Activated B cell treated with CpG ODN at 0.5 μM for 24 hours (primary cell): ENCODE data around the gene TNK1. TPM values are rescaled to one million over a fixed set of nuclear protein-coding genes. Genes with fewer than 3 reads are reported as not detected.
A peak's percentile ranks its signal among the peaks of the same experiment; 100 is the strongest.

Experiments
- ATAC-seq: fragments of 200-7000 bp; cut with Tn5 transposase; one replicate; pipeline ENCODE4 v1.10.0; 2021; ENCODE audit warnings: low read depth, mild to moderate bottlenecking, moderate library complexity
- CTCF ChIA-PET: fragments of 350-600 bp; sonication (Branson Sonifier 250); formaldehyde crosslinking; loops from one replicate; lab custom pipeline; 2021; ENCODE audit warnings: antibody characterized with exemption; lab: Charles Lee
- POLR2A ChIA-PET: fragments of 350-600 bp; sonication (Branson Sonifier 250); formaldehyde crosslinking; loops from one replicate; lab custom pipeline; 2021; ENCODE audit warnings: antibody characterized with exemption; lab: Charles Lee
- DNase-seq: peaks from one replicate; pipeline ENCODE4 v3.0.0; 2022
- H3K27ac Mint-ChIP-seq: one replicate; pipeline ENCODE4 v1.8.0; 2020; ENCODE audit warnings: mixed read lengths
- H3K27me3 Mint-ChIP-seq: one replicate; pipeline ENCODE4 v1.8.0; 2021; ENCODE audit warnings: mixed read lengths
- H3K36me3 Mint-ChIP-seq: one replicate; pipeline ENCODE4 v1.8.0; 2021; ENCODE audit warnings: low read depth, mixed read lengths
- H3K4me1 Mint-ChIP-seq: one replicate; pipeline ENCODE4 v1.8.0; 2021; ENCODE audit warnings: mixed read lengths
- H3K4me3 Mint-ChIP-seq: one replicate; pipeline ENCODE4 v1.8.0; 2020; ENCODE audit warnings: mild to moderate bottlenecking, mixed read lengths
- H3K9me3 Mint-ChIP-seq: one replicate; pipeline ENCODE4 v1.8.0; 2020; ENCODE audit warnings: mixed read lengths
- intact Hi-C: fragments of 100-400 bp; cut with micrococcal nuclease; formaldehyde crosslinking; loops from one replicate; pipeline ENCODE4 v1.15.1; 2024
- total RNA-seq: library from RNA; stranded (reverse); gene quantifications from 2 replicates; pipeline ENCODE4 v1.2.3, GENCODE V29; 2022
- TF ChIP-seq, protein P1 (sequence below): fragments of 200-600 bp; IDR thresholded peaks from one replicate; pipeline ENCODE4 v1.8.0; 2022; ENCODE audit warnings: antibody characterized with exemption, mild to moderate bottlenecking

The TNK1 gene
- total RNA-seq, 1 donor from 2014 or later, result 5.8 TPM

DNA sequence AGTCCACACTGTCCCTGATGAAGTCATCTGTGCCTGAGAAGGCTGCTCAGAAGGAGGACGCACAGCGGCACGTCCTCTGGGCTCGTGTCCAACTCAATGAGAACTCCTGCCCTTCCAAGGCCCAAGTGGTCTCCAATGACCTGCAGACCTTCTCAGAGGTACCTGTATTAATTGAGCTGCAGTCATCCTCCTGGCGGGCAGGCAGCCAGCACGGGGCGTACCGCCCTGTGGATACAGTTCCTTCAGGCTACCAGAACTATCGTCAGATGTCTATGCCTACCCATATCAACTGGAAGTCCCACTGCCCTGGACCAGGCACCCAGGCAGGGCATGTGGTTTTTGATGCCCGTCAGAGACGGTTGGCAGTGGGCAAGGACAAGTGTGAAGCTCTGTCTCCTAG, 51.4 kb downstream of the TNK1 start:
- no peak overlapping the region for H3K27ac Mint-ChIP-seq
- intact Hi-C loops, result no loop called here

DNA sequence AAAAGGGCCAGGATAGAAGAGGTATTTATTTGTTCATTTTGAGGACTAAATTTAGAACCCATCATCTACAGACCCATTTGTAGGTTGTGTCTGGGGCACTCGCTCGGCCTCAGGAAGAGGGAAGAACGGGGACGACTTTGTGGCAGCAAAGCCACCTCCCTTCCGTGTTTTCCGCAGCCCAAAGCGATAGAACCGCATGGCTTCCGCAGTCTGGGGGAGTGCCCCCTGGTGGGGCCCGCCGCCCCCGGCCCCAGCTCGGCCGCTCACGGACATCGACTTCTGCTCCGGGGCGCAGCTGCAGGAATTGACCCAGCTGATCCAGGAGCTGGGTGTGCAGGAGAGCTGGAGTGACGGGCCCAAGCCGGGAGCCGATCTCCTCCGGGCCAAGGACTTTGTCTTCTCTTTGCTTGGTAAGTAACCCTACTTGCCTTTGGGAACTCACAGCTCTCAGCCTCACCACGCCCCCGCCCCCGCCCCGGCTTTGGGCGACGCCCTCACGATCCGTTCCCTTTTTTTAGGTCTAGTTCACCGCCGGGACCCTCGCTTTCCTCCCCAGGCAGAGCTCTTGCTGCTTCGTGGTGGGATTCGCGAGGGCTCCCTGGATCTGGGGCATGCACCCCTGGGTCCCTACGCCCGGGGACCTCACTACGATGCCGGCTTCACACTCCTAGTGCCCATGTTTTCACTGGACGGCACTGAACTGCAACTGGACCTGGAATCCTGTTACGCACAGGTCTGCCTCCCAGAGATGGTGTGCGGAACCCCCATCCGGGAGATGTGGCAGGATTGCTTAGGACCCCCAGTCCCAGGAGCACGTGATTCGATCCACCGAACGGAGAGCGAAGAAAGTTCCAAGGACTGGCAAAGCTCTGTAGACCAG, 55.0 kb downstream of the TNK1 start:
- CTCF ChIA-PET, result interaction anchor here (0.6 to 3.0 kb wide), 24 partner anchors 9 to 449 kb away, joined by 3 to 31 read pairs (median 5); partner anchors contain the start of genes CHRNB1, SENP3, SLC2A4 and SLC35G6
- Mint-ChIP-seq H3K4me1 (peaks cover 51% of the 10 kb centered on the region), H3K27me3 (peaks cover 18% of the 10 kb centered on the region), H3K36me3 (peaks cover 4% of the 10 kb centered on the region), H3K9me3 (no peaks in the 10 kb centered on the region), H3K27ac (peak overlapping the region; percentile 93), H3K4me3 (peak overlapping the region; percentile 94)
- ATAC-seq (peak; percentile 32), DNase-seq (peak; percentile 66)
- POLR2A ChIA-PET, result interaction anchor here (0.5 to 3.9 kb wide), 32 partner anchors 8 to 390 kb away, joined by 3 to 87 read pairs (median 6); partner anchors contain the start of genes ACAP1, CD68, CHRNB1 and MPDU1
- TF ChIP-seq, protein P1, sequence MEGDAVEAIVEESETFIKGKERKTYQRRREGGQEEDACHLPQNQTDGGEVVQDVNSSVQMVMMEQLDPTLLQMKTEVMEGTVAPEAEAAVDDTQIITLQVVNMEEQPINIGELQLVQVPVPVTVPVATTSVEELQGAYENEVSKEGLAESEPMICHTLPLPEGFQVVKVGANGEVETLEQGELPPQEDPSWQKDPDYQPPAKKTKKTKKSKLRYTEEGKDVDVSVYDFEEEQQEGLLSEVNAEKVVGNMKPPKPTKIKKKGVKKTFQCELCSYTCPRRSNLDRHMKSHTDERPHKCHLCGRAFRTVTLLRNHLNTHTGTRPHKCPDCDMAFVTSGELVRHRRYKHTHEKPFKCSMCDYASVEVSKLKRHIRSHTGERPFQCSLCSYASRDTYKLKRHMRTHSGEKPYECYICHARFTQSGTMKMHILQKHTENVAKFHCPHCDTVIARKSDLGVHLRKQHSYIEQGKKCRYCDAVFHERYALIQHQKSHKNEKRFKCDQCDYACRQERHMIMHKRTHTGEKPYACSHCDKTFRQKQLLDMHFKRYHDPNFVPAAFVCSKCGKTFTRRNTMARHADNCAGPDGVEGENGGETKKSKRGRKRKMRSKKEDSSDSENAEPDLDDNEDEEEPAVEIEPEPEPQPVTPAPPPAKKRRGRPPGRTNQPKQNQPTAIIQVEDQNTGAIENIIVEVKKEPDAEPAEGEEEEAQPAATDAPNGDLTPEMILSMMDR, result no peak
- intact Hi-C loops, result loop anchor here (1.0 to 5.0 kb wide), 15 partner anchors 19 to 389 kb away; partner anchors contain the start of genes NEURL4, PLSCR3, POLR2A and SENP3

More for the DNA sequence above, 51.4 kb downstream of the TNK1 start:
- H3K4me3 Mint-ChIP-seq, result no peak overlapping the region
- peaks cover 1% of the 10 kb centered on the region for H3K36me3 Mint-ChIP-seq
- no peaks in the 10 kb centered on the region for H3K27me3 Mint-ChIP-seq
- no peaks in the 10 kb centered on the region for H3K9me3 Mint-ChIP-seq
- H3K4me1 Mint-ChIP-seq, result peaks cover 20% of the 10 kb centered on the region
- TF ChIP-seq, protein P1, result no peak
- ChIA-PET CTCF (interaction anchor here (0.8 kb wide), 1 partner anchor 152 kb away, joined by 3 read pairs; no protein-coding TSS in a partner anchor), POLR2A (no interaction called here)
- DNase-seq (no peak), ATAC-seq (no peak)

DNA sequence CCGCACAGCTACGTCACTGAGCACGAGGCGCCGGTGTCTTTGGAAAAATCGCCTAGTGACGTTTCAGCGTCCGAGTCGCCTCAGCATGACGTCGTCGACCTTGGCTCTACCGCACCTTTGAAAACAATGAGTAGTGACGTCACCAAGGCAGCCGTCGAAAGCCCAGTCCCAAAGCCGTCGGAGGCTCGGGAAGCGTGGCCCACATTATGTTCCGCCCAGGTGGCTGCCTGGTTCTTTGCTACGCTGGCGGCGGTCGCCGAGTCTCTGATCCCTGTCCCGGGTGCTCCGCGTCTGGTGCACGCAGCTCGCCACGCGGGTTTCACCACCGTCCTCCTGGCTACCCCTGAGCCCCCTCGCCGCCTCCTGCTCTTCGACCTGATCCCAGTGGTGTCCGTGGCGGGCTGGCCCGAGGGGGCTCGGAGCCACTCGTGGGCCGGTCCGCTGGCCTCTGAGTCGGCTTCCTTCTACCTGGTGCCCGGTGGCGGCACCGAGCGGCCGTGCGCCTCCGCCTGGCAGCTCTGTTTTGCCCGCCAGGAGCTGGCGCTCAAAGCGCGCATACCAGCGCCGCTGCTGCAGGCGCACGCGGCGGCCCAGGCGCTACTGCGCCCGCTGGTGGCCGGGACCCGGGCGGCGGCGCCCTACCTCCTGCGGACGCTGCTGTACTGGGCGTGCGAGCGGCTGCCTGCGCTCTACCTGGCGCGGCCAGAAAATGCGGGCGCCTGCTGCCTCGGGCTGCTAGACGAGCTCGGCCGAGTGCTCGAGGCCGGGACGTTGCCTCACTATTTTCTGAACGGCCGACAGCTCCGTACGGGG, 55.9 kb downstream of the TNK1 start:
- Mint-ChIP-seq H3K4me1 (peaks cover 52% of the 10 kb centered on the region), H3K4me3 (peak overlapping the region; percentile 94), H3K27ac (peak overlapping the region; percentile 93), H3K36me3 (peaks cover 4% of the 10 kb centered on the region), H3K9me3 (no peaks in the 10 kb centered on the region), H3K27me3 (peaks cover 21% of the 10 kb centered on the region)
- DNase-seq (peak; percentile 74), ATAC-seq (peak; percentile 53)
- ChIA-PET POLR2A (interaction anchor here (0.9 to 3.9 kb wide), 18 partner anchors 9 to 250 kb away, joined by 3 to 87 read pairs (median 10); partner anchors contain the start of genes ACAP1, CD68, POLR2A and SENP3), CTCF (interaction anchor here (0.8 to 3.0 kb wide), 34 partner anchors 9 to 448 kb away, joined by 3 to 31 read pairs (median 4); partner anchors contain the start of genes CHRNB1, SENP3, SLC2A4 and SLC35G6)
- intact Hi-C loops, result loop anchor here (1.0 to 5.0 kb wide), 3 partner anchors 80 to 389 kb away; no protein-coding TSS in a partner anchor
- TF ChIP-seq, protein P1, result no peak

DNA sequence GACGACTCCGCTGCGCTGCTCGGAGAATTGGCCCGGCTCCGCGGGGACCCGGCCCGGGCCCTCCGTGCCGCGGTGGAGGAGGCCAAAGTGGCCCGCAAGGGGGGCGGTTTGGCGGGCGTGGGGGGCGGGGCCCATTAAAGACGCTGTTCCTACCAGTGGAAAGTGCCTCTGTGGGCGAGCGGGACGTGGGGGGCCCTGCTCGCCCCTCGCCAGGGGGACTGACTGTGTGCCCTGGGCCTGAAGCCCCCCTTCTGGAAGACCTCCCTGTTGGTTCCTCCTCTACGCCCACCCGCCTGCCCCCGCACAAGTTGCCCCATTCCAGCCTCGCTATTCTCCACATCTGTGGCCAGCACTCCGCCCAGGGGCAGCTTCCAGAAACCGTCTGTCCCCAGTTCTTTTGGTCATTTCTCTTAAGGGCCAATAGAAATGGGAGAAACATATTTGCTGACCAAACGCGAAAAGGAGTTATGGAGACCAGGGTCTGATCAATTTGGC, 56.5 kb downstream of the TNK1 start:
- POLR2A ChIA-PET, result interaction anchor here (1.2 to 3.9 kb wide), 14 partner anchors 8 to 249 kb away, joined by 3 to 87 read pairs (median 14); partner anchors contain the start of genes ACAP1, MPDU1, POLR2A and SENP3
- peaks cover 26% of the 10 kb centered on the region for H3K27me3 Mint-ChIP-seq
- ATAC-seq, result no peak
- H3K36me3 Mint-ChIP-seq, result peaks cover 4% of the 10 kb centered on the region
- DNase-seq, result no peak
- peak overlapping the region; percentile 58 for H3K4me3 Mint-ChIP-seq
- H3K4me1 Mint-ChIP-seq, result peaks cover 52% of the 10 kb centered on the region
- intact Hi-C loops, result loop anchor here (1.0 to 5.0 kb wide), 3 partner anchors 81 to 390 kb away; no protein-coding TSS in a partner anchor
- H3K9me3 Mint-ChIP-seq, result no peaks in the 10 kb centered on the region
- TF ChIP-seq, protein P1, result no peak
- CTCF ChIA-PET, result interaction anchor here (0.8 to 3.0 kb wide), 26 partner anchors 8 to 392 kb away, joined by 3 to 31 read pairs (median 6); partner anchors contain the start of genes CHRNB1, SENP3, SLC2A4 and SOX15
- H3K27ac Mint-ChIP-seq, result no peak overlapping the region
